ENCODE measurements around the gene GFI1B.
A peak's percentile ranks its signal among the peaks of the same experiment; 100 is the strongest.
"Not testable (repeated sequence)": the region's sequence is repeated elsewhere in the genome, so short reads cannot be mapped to it uniquely, and the experiment has no call there.

Gene GFI1B

DNA sequence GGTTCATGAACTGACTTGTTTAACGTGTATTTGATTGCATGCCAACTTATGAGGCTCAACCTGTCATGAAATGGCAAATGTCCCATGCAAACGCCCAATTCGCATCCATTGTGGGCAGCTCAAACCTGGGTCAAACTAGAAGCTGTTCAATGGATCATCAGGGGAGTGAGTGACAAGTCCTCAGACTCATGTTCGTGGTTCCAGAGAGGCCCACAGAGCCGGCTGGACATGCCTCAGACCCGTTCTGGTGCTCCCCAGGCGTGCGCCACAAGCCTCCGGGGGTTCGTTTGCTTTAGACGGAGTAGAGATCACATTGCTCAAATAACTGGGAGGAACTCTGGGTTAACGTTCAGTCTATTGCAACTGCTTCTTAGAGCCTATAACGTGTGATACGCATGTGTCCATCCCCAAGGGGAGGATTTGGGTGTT lies 15.0 kb downstream of the GFI1B start:
- DNase-seq, result no peak

DNA sequence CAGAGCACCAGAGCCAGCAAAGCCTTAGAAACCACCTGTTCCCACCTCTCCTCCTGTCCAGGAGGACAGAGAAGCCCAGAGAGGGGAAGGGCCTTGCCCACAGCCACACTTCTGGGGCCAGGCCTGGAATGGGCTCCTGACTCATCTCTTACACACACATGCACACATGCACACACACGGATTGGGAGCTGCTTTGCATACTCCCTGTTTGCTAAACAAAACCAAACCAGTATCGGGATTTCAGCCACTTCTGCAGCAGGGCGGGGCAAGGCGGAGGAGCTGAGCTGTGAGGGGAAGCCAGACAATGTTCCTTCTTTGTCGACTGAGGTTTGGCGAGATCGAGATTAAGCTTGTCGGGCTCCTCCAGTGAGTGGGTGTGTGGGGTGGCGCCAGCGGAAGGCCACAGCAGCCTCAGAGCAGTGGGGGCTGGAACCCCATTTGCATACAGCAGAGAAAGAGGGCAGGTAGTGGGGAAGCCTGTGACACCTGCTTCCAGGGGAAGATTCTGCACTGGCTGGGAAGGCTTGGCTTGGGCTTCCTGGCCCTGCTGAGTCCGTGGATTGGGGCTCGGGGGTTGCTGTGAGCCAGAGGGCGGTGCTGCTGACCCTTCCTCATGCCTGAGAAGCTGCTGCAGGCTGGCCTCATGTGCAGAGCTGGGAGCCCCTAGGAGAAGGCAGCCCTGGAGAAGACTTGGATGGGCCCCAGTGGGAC lies 16.1 kb downstream of the GFI1B start:
- peak; percentile 35 for DNase-seq

DNA sequence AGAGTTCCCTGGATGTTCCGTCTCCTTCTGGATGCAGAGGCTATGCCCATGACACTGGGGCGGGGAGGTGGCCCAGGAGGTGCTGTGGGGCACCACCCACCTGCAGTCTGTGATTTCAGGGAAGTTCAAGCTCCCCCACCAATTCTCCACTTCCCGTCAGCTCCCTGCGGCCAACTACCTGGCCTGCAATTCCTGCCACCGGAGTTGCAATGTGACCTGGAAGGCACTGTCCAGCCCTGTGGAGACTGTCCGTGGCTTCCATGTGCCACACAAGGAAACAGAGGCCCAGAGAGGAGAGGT lies 16.6 kb downstream of the GFI1B start:
- no peak for DNase-seq

- DNase-seq, result no peak
Measured at GRCh38 chr9:132995879-132996278, 17.4 kb downstream of the GFI1B start.

- no peak for DNase-seq
Measured at GRCh38 chr9:132996526-132996925, 18.0 kb downstream of the GFI1B start.

- DNase-seq, result peak; percentile 55
Measured at GRCh38 chr9:132997591-132997990, 19.1 kb downstream of the GFI1B start.

GRCh38 chr9:132998221-132998620 lies 19.7 kb downstream of the GFI1B start:
- not testable (repeated sequence) for DNase-seq

- DNase-seq, result no peak
Measured at GRCh38 chr9:132998831-132999635, 20.5 kb downstream of the GFI1B start.

DNA sequence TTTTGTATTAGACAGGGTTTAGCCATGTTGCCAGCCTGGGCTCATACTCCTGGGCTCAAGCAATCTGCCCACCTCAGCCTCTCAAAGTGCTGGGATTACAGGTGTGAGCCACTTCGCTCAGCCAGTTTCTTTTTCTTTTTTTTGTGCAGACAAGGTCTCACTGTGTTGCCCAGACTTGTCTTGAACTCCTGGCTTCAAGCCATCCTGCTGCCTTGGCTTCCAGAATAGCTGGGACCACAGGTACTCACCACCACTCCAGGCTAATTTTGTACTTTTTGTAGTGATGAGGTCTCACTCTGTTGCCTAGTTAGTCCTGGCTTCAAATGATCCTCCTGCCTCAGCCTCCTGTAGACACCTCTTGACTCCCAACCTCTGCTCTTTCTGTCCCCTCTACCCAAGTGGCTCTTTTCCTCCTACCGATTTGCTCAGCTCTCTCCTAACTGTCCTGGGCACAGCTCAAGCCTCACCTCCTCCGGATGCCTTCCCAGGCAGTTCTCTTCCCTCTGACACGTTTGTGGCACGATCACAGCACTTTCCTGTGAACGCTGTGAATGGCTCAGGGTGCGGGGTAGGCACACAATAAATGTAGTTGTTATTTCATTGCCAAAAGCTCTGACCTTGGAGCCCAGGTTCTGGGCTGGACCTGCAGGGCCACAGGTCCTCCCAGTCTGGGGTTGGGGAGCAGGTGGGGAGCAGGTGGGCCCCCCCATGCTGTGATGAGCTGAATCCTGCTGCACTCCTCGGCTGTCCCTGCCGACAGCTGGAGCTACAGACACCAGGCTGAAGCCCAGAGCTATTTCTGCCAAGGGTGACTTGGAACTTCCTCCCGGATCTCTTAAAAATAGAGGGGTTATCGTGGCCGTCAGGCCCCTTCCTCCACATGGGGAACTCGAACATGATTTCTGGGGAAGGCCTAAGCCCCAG lies 23.9 kb downstream of the GFI1B start:
- DNase-seq, result no peak

DNA sequence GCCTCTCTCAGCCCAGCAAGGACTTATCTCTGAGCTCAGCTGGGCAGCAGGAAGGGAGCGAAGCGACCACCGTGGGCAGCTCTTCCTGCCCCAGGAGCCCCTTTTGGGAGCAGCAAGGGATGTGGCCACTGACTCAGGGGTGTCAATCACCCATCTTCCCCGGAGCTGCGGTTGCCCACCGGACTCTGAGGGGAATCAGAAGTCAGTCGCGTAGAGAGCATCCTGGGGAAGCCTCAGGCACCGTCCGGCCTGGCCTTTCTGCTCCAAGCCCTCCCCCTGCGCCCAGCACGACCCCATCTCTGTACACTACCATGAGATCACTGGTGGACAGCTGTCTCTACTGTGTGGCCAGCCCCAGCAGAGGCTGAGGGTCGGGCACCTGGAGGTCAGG lies 24.6 kb downstream of the GFI1B start:
- no peak for DNase-seq

DNA sequence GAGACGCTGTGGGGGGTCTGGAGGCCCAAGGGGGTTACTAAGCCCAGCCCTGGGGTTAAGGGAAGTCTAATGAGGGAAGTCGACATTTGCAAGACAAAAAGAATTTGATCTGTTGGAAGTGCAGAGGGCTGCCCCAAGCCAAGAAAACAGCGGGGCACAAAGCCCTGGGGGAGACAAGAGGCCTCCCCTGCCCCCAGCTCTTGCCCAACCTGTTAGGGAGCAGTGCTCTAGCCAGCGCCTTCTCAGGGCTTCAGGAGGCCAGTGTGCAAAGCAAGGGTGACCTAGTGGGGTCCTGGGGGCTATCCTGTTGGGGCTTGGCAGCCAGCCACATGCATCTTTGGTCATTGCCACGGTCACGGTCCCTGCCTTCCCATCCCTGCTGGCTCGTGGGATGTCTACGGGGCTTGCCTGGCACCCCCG lies 25.2 kb downstream of the GFI1B start:
- no peak for DNase-seq

DNA sequence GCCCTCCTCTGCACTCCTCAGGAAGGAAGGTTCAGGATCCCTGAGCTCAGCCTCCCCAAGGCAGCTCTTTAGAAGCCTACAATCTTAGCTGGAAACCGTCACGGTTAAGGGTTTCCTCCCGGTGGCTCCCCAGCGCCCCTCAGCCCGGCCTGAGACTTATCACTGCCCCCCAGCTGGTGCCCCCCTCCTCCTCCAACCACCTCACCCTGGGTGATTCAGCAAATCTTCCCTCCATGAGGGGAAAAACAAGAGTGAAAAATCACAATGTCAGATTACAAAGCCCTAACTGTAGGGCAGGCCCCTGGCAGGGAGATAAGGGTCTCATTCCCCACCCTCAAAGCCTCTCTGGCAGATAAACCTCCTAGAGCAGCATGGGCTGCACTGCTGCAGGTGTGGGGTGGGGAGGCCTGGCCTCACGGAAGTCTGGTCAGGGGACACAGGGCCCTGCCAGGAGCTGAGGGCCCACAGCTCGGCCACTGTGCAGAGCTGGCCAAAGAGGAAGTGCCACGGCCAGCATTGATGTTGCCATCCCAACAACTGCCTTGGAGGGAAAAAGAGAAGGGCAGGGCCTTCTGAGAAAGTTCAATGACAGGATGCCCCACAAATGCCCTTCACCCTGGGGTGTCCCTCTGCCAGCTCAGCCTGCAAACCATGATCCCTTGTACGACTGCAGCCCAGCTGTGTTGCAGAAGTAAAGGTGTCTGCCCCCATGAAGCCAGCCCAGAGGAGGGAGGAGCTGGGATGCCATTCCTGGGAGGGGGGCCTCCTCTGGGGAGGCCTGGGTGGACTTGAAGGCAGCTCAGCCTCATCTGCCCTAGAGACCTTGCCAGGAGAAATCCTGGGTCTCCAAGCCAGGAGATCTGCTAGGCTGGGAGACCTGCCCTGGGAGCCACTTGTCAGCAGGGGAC lies 25.9 kb downstream of the GFI1B start:
- no peak for DNase-seq

DNA sequence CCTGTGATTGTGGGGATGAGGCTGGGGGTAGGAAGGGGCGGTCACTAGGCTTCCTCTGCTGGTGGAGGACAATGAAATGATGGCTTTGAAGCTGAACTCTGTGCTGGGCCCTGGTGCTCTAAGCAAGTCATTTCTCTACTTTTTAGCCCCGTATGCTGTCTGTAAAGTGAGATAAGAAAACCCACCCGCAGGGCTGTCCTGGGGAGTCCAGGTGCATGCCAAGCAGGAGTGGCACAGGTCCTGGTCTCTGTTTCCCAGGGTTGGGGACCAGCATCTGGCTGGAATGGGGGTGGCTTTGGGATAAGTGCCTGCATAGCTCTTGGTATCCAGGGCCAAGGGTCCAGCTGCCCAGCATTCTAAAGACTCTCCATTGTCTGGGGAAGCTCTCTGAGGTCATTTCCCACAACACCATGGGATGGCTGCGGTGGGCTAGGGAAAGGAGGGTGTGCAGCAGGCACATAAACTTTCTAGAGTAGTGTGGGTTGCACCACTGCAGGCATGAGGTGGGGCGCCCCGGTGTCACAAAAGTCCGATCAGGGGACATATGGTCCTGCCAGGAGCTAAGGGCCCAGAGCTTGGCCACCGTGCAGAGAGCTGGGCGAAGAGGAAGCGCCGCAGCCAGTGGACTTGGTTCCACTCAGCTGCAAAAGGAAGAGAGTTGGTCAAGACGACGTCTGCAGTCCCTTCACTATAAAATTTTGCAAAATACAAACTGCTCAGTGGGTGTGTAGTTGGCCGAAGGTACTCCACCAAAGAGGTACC lies 26.7 kb downstream of the GFI1B start:
- DNase-seq, result no peak

- DNase-seq, result no peak
Measured at GRCh38 chr9:133005957-133006356, 27.5 kb downstream of the GFI1B start.

GRCh38 chr9:133006731-133007352 lies 28.3 kb downstream of the GFI1B start:
- no peak for DNase-seq

DNA sequence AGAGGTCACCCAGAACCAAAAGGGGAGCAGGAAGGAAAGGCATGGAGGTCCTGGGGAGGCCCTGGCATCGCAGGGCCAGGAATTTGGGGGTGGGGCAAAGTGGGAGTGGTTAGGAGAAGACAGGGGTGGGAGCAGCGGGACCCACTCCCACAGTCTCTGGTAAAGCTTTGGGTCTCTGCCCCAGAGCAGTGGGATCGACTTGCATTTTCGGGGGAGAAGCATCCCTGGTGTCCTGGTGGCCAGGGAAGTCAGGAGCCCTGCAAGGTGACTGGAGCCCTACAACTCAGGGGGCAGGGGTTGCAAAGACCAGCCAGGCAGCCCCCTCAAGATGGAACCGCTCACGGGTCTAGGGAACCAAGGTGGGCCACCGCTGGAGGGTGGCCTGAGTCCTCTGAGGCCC lies 29.9 kb downstream of the GFI1B start:
- no peak for DNase-seq

DNA sequence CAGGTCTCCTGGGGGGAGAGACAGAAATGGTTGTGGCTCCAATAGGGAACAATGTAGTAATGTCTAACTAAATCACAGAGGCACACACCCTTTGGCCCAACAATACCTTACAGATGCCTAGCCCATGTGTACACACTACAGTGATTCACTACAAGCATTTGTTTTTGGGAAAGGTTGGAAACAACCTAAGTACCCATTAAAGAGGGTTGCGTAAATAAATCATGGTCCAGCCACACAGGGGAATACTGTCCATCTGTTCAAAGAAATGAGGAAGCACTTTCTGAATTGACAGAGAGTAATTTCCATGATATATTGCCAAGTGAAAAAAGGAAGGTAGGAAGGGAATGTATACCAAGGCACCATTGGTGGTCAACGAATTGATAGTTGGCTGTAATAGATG lies 30.3 kb downstream of the GFI1B start:
- DNase-seq, result no peak

GRCh38 chr9:133009906-133010582 lies 31.6 kb downstream of the GFI1B start:
- DNase-seq, result no peak

- no peak for DNase-seq
Measured at GRCh38 chr9:133014696-133015095, 36.2 kb downstream of the GFI1B start.

GRCh38 chr9:133023117-133023890 lies 44.8 kb downstream of the GFI1B start:
- DNase-seq, result no peak

Data from EL (cell line).